MM.1S (cell line): Measurements from ENCODE around the gene PTGDR2.

Source experiments
- EZH2 ChIP-seq: fragments of 300-600 bp; sonication (generic); optimal IDR thresholded peaks from 2 replicates; pipeline ENCODE3; 2017; ENCODE audit warnings: low read depth, mild to moderate bottlenecking, antibody characterized with exemption, low read length, mixed read lengths
- EZH2phosphoT487 ChIP-seq: fragments of 300-600 bp; sonication (generic); IDR thresholded peaks from 2 replicates; pipeline ENCODE4 v1.6.1; 2018; ENCODE audit warnings: antibody characterized with exemption, low read length
- TF ChIP-seq, protein P1 (sequence below): fragments of 300-600 bp; sonication (generic); IDR thresholded peaks from 2 replicates; pipeline ENCODE4 v1.5.1; 2016; ENCODE audit warnings: antibody characterized with exemption, low read length, mixed read lengths

DNA sequence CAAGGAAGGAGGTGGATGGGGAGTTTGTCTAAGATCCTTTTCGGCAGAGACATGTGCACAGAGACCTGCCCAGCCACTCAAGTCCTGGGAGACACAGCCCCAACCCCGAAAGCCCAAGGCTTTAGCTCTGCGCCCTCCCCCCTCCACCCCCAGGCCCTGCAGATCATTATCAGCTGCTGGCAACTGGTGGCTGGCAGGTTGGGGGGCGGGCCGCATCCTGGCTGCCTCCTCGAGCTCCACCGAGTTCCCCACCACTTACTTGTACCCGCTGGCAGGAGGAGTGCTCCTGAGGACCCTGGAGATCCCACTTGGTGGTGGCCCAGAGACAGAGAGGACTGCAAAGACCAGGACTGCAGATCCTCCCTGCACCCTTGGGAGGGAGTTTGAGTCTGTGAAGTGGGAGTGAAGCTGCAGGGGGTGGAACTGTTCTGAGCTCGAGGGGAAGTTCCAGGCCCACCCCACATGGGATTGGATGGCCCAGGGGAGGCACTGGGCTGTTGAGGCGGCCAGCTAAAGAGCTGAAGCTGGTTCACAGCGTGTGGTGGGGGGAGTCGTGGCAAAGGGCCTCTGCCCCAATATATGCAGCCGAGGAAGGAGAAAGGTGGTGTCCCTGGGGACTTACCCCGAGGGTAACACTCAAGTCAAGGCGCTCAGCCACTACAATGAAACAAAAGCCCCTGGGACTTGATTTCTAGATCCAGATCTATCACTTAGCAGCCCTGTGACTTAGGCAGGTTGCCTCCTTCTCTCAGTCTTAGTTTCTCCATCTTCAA lies 33.7 kb downstream of the PTGDR2 start:
- TF ChIP-seq, protein P1, sequence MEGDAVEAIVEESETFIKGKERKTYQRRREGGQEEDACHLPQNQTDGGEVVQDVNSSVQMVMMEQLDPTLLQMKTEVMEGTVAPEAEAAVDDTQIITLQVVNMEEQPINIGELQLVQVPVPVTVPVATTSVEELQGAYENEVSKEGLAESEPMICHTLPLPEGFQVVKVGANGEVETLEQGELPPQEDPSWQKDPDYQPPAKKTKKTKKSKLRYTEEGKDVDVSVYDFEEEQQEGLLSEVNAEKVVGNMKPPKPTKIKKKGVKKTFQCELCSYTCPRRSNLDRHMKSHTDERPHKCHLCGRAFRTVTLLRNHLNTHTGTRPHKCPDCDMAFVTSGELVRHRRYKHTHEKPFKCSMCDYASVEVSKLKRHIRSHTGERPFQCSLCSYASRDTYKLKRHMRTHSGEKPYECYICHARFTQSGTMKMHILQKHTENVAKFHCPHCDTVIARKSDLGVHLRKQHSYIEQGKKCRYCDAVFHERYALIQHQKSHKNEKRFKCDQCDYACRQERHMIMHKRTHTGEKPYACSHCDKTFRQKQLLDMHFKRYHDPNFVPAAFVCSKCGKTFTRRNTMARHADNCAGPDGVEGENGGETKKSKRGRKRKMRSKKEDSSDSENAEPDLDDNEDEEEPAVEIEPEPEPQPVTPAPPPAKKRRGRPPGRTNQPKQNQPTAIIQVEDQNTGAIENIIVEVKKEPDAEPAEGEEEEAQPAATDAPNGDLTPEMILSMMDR = no peak
- no peak for TF ChIP-seq EZH2phosphoT487
- no peak for TF ChIP-seq EZH2
